Thyroid gland (tissue), 4 donors: Measurements from ENCODE around the gene CECR2.

Experiments used
- CTCF ChIP-seq, 6 experiments: fragments of 200-600 bp in 3 of 6; fragments of 450-650 bp in 3 of 6; sonication (generic) in 3 of 6; IDR thresholded peaks; one replicate each; pipeline ENCODE4 v1.5.1; 2016 to 2019; ENCODE audit warnings: antibody characterized with exemption in 6 of 6, mild to moderate bottlenecking in 2 of 6, inconsistent platforms in 1 of 6, moderate library complexity in 1 of 6
- POLR2A ChIP-seq, 2 donors: fragments of 450-650 bp; IDR thresholded peaks; one replicate each; pipeline ENCODE4 v1.6.1; 2017; ENCODE audit warnings: antibody characterized with exemption in 2 of 2, mild to moderate bottlenecking in 2 of 2, moderate library complexity in 1 of 2

GRCh38 chr22:17493419-17493981, 124.2 kb downstream of the CECR2 start:
- TF ChIP-seq CTCF (IDR thresholded peaks at IDR 0.05) (no peak), POLR2A (IDR thresholded peaks at IDR 0.05) (no peak)
